ENCODE data around the gene RIBC2. TPM values are rescaled to one million over a fixed set of nuclear protein-coding genes. Genes with fewer than 3 reads are reported as not detected.

The RIBC2 gene
- total RNA-seq, 3 donors from 2014 or later: 0.48 to 2.0 (median 1.3) TPM

DNA sequence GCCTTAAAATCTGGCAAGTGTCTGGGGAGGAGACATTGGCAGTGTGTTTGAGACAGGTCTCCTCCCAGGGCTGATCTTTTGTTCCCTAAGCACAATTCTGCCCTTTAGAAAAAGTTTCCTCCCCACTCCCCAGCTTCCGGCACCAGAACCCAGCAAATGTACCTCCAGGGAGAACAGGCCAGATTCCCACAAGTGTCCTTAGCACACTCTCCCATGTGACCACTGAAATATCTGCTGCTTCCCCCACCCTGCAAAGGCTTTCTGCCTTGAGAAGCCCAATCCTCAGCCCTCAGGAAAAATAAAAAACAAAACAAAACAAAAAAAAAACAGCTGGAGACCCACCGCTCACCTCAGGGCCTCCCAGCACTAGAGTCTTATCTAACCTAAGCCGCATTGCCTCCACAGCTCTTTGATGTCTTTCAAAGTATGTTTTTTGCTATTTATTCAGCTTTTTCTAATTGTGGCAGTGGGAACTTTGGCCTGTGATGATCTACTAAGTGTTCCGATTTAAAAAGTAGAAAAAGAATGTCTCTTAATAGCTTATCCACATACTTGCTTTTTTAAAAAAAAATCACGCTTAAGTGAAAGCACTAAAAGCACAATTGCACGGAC, 60.2 kb downstream of the RIBC2 start:
- no peaks in the 10 kb centered on the region for H3K9me3 ChIP-seq
- no peak for DNase-seq (ENCODE audit: low spot score in 2 of 2)
- no peak overlapping the region for H3K4me3 ChIP-seq
- no peak for TF ChIP-seq CTCF (IDR thresholded peaks at IDR 0.05)
- peak in 2 of 3 donors; percentile 3 to 33 for TF ChIP-seq POLR2AphosphoS5 (IDR thresholded peaks at IDR 0.05)
- H3K36me3 ChIP-seq: no peaks in the 10 kb centered on the region
- intact Hi-C loops (cut with DNase I; ENCODE audit: low total_unique reads): no loop called here
- H3K27me3 ChIP-seq: no peaks in the 10 kb centered on the region
- H3K4me1 ChIP-seq: peaks cover 0 to 9% of the 10 kb centered on the region in 2 donors
- peak overlapping the region in 1 of 2 donors; percentile 48 for H3K27ac ChIP-seq

- no peaks in the 10 kb centered on the region for H3K4me1 ChIP-seq
- intact Hi-C loops (cut with DNase I; ENCODE audit: low total_unique reads): no loop called here
- TF ChIP-seq POLR2A (IDR thresholded peaks at IDR 0.05) (no peak), POLR2AphosphoS5 (IDR thresholded peaks at IDR 0.05) (no peak), CTCF (IDR thresholded peaks at IDR 0.05) (no peak)
- H3K36me3 ChIP-seq: no peaks in the 10 kb centered on the region
- H3K27ac ChIP-seq: peak overlapping the region in 1 of 2 donors; percentile 36
- H3K4me3 ChIP-seq: no peak overlapping the region
- no peak for DNase-seq (ENCODE audit: low spot score in 2 of 2)
- H3K9me3 ChIP-seq: no peaks in the 10 kb centered on the region
- H3K27me3 ChIP-seq: no peaks in the 10 kb centered on the region
Measured at GRCh38 chr22:45475063-45475747, 61.7 kb downstream of the RIBC2 start.

DNA sequence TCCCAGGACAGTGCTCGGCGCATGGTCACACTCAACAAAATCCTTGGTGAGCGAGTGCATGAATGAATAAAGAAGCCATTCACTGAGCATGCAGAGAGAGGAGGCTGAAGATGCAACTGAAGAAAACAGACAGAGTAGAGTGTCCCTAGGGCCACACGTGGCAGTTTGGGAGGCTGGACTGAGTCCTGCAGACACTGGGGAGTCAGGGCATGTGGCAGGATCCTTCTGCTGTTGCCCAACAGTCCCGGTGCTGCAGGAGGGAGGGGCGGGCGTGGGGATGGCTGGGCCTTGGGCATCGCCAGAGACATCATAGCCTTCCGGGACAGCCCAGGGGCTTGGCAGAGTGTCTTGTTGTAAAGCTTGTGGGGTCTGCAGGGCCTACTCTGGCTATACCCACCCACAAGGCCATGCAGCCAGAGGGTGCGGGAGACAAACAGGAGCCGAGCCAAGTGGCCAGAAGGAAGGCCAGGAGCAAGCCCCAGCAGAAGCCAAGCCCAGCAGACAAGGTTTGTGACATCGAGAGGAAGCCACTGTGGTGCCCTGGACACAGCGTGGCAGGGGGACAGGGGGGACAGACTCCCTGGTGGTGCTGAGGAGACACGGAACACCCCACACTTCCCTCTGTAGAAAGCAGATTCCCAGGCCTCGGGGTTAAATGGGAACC, 62.5 kb downstream of the RIBC2 start:
- Histone ChIP-seq H3K27me3 (no peaks in the 10 kb centered on the region), H3K4me1 (no peaks in the 10 kb centered on the region), H3K27ac (peak overlapping the region in 1 of 2 donors; percentile 36), H3K36me3 (no peaks in the 10 kb centered on the region), H3K9me3 (no peaks in the 10 kb centered on the region), H3K4me3 (no peak overlapping the region)
- intact Hi-C loops (cut with DNase I; ENCODE audit: low total_unique reads): no loop called here
- no peak for DNase-seq (ENCODE audit: low spot score in 2 of 2)
- no peak for TF ChIP-seq POLR2A (IDR thresholded peaks at IDR 0.05)
- no peak for TF ChIP-seq CTCF (IDR thresholded peaks at IDR 0.05)
- TF ChIP-seq POLR2AphosphoS5 (IDR thresholded peaks at IDR 0.05): no peak

DNA sequence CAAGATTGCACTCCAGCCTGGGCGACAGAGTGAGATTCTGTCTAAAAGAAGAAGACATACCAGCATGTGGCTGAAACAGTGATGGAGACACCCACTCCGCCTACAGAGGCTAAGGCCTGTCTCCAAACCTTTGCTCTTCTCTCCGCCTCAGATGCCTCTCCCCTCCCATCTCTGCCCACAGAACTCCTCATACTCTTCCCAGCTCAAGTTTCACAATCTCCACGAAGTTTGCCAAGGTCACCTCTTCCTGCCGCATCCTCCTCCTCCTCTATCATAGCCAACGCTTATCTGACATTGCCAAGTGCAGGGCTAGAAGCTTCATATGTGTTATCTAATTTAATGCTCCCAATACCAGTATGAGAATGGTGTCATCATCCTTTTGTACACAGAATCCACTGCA, 63.3 kb downstream of the RIBC2 start:
- Histone ChIP-seq H3K27me3 (no peaks in the 10 kb centered on the region), H3K4me3 (no peak overlapping the region), H3K36me3 (no peaks in the 10 kb centered on the region), H3K4me1 (no peaks in the 10 kb centered on the region), H3K27ac (peak overlapping the region in 1 of 2 donors; percentile 36), H3K9me3 (no peaks in the 10 kb centered on the region)
- DNase-seq (ENCODE audit: low spot score in 2 of 2): no peak
- TF ChIP-seq CTCF (IDR thresholded peaks at IDR 0.05): no peak
- peak in 1 of 3 donors; percentile 32 for TF ChIP-seq POLR2AphosphoS5 (IDR thresholded peaks at IDR 0.05)
- no peak for TF ChIP-seq POLR2A (IDR thresholded peaks at IDR 0.05)
- intact Hi-C loops (cut with DNase I; ENCODE audit: low total_unique reads): no loop called here

Data from breast epithelium (tissue), 4 donors.